ENCODE data around the gene MFNG.

DNA sequence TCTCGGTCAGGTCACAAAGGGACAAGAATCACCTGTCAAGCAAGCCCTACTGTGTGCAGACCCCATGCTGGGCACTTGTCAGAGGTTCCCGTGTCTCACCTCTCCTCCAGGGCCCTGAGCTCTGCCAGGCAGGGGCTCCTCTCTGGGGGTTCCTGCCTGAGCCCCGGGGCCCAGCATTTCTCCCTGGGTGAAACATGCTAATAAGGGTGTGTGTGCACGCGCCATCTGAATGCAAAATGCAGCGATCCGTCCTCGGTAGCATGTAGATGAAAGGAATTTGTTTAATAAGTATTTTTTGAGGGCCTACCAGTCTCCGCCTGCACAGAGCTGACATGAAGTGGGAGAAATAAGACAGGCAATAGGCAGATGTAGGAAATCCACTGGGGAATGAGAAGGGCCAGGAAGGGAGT is 64.7 kb downstream of the MFNG start:
- TF ChIP-seq, protein P1, sequence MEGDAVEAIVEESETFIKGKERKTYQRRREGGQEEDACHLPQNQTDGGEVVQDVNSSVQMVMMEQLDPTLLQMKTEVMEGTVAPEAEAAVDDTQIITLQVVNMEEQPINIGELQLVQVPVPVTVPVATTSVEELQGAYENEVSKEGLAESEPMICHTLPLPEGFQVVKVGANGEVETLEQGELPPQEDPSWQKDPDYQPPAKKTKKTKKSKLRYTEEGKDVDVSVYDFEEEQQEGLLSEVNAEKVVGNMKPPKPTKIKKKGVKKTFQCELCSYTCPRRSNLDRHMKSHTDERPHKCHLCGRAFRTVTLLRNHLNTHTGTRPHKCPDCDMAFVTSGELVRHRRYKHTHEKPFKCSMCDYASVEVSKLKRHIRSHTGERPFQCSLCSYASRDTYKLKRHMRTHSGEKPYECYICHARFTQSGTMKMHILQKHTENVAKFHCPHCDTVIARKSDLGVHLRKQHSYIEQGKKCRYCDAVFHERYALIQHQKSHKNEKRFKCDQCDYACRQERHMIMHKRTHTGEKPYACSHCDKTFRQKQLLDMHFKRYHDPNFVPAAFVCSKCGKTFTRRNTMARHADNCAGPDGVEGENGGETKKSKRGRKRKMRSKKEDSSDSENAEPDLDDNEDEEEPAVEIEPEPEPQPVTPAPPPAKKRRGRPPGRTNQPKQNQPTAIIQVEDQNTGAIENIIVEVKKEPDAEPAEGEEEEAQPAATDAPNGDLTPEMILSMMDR (IDR thresholded peaks at IDR 0.05; ENCODE audit: poor library complexity, severe bottlenecking): no peak
- no peak for TF ChIP-seq EZH2 (IDR thresholded peaks at IDR 0.05; ENCODE audit: borderline replicate concordance, insufficient read depth, low read length, poor library complexity, severe bottlenecking)

Measured in neural cell (in vitro differentiated cells).